GM21390 (cell line): Measurements from ENCODE around the gene IL1B.
A peak's percentile ranks its signal among the peaks of the same experiment; 100 is the strongest.

ENCODE experiments used
- ATAC-seq: cut with Tn5 transposase; IDR thresholded peaks from one replicate; pipeline ENCODE4 v1.9.1; 2021; ENCODE audit not compliant: unreplicated experiment

IL1B gene

DNA sequence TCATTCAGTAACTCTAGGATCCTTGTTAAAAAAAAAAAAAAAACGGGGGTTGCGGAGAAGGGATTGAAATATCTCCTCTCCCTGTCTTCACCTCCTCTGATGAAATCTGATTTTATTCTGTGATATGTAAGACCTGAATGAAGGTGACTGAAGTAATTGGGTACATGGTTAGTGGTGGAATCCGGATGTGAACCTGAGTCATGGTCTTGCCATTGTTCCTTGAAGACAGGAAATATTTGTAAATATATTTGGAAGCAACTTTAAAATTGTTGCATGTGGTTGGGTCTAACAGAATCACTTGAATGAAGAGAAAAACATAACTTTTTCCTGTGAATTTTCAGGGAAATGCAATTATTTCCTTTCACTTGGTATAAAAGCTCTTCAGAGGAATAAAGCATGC, 49.3 kb downstream of the IL1B start:
- no peak for ATAC-seq

GRCh38 chr2:112784199-112785189, 52.1 kb downstream of the IL1B start, which contains the start of gene IL1A:
IL1A (minus strand) TSS chr2:112784493; CDS start chr2:112783770, 723 bp downstream.
- ATAC-seq: no peak

DNA sequence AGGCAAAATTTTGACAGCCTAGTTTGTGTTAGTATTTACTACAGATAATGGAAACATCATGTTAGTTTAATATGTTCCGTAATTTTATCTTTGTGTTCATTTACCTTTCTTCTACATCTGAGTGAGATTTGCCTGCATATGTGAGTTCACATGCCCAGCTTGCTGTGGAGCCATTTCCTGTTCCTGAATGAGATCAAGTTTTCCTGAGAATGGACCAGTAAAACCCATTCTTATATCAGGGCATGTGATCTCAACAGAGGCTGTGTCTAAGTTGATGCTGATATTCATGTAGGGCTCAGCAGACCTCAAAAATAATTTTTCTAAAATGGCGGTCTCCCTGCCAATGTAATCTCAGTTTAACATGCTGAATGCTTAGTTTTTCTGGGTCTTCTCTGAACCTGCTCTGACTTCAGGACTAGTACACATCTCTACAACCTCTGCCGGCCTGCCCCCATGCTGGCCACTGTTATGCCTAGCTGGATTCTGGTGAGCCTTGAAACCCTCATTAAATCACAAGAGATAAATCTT, 53.3 kb downstream of the IL1B start:
- ATAC-seq: no peak

- peak; percentile 91 for ATAC-seq
Measured at GRCh38 chr2:112782234-112782799, 54.3 kb downstream of the IL1B start.
